ENCODE data around the gene ELP4.

ELP4 gene

DNA sequence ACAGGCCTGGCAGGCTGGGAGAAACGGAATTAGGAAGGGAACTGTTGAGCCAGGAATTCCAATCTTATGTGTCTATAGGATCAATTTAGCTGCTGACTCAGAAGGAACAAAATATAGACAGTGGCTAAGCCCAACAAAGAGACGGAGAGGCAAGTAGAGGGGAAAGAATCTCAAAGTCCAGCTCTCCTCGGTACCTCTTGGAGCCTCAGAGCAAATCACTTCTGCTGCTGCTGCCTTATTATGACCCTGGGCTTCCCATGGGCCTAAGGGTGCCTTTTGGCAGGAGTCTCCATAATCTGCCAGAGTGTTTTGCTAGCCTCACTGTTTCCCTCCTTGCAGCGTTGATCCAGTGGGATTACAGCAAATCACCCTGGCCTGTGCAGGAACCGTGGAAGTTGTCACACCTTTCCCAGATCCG, 269.8 kb downstream of the ELP4 start:
- no peak for TF ChIP-seq CTCF (IDR thresholded peaks at IDR 0.05; ENCODE audit: low read depth, low read length, missing control alignments)
- H3K4me3 ChIP-seq (ENCODE audit: low read depth, low read length), result no peak overlapping the region
- no peak for DNase-seq (ENCODE audit: low read depth)

DNA sequence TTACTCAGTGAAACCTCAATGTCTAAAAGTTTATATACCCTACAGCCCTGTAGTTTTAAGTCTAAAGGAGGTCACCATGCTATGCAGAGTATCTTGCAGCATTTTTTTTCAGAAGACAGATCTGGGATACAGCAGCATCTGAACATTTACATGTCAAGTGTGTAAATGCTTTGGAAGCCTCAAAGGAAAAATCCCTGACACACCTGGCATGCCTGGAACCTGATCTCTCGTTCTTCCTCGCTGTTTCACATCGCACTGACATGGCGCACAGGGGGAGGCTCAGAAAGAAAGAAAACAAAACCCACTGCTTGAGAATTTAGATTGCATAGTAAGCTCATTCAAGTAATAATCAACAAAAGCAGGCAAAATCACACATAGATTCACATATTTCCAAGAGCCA, 270.5 kb downstream of the ELP4 start:
- no peak for TF ChIP-seq CTCF (IDR thresholded peaks at IDR 0.05; ENCODE audit: low read depth, low read length, missing control alignments)
- H3K4me3 ChIP-seq (ENCODE audit: low read depth, low read length), result no peak overlapping the region
- no peak for DNase-seq (ENCODE audit: low read depth)

DNA sequence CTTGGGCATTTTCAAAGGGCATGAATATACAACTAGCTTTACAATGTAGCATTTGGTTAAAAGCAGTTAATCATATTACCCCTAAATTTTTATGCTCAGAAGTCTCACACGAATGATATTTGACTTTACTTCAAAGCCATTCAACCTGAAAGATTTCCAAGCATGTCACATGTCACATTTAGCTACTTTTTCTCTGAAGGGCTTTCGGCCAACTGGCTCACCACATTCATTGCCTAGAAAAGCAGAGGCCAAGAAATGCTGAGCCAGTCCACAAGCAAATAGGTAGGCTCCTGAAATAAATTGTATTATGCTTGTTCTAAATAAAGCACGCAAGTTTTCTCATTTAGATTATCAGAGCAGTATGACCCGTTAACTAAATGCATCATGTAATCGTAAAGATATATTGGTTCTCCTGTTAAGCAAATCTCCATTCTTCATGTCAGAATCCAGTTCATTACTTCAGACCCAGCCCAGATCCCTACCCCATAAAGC, 271.0 kb downstream of the ELP4 start:
- no peak overlapping the region for H3K4me3 ChIP-seq (ENCODE audit: low read depth, low read length)
- no peak for TF ChIP-seq CTCF (IDR thresholded peaks at IDR 0.05; ENCODE audit: low read depth, low read length, missing control alignments)
- DNase-seq (ENCODE audit: low read depth), result no peak

DNA sequence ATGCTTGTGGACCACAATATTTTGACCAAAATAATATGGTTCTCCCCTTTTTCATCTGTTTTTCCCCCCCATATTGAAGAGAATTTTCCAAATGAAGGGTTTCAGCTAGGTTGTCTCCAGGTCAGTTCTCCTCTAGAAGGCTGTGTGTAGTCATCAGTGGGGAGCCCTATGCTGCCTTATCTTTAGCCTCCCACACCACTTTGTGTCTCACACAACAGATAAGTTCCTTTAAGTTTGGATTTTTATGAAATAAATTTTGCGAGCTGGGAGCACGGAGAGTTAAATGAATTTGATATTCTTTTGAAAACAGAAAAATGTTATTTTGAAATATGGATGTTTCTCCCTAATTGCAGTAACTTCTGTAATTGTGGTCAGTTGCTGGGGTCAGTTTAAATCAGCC, 272.7 kb downstream of the ELP4 start:
- DNase-seq (ENCODE audit: low read depth), result no peak
- no peak for TF ChIP-seq CTCF (IDR thresholded peaks at IDR 0.05; ENCODE audit: low read depth, low read length, missing control alignments)
- no peak overlapping the region for H3K4me3 ChIP-seq (ENCODE audit: low read depth, low read length)

- no peak overlapping the region for H3K4me3 ChIP-seq (ENCODE audit: low read depth, low read length)
- no peak for DNase-seq (ENCODE audit: low read depth)
- TF ChIP-seq CTCF (IDR thresholded peaks at IDR 0.05; ENCODE audit: low read depth, low read length, missing control alignments), result no peak
These were observed 273.7 kb downstream of the ELP4 start for GRCh38 chr11:31783252-31783651.

GRCh38 chr11:31784611-31785010, 275.0 kb downstream of the ELP4 start:
- DNase-seq (ENCODE audit: low read depth), result no peak
- TF ChIP-seq CTCF (IDR thresholded peaks at IDR 0.05; ENCODE audit: low read depth, low read length, missing control alignments), result no peak
- no peak overlapping the region for H3K4me3 ChIP-seq (ENCODE audit: low read depth, low read length)

DNA sequence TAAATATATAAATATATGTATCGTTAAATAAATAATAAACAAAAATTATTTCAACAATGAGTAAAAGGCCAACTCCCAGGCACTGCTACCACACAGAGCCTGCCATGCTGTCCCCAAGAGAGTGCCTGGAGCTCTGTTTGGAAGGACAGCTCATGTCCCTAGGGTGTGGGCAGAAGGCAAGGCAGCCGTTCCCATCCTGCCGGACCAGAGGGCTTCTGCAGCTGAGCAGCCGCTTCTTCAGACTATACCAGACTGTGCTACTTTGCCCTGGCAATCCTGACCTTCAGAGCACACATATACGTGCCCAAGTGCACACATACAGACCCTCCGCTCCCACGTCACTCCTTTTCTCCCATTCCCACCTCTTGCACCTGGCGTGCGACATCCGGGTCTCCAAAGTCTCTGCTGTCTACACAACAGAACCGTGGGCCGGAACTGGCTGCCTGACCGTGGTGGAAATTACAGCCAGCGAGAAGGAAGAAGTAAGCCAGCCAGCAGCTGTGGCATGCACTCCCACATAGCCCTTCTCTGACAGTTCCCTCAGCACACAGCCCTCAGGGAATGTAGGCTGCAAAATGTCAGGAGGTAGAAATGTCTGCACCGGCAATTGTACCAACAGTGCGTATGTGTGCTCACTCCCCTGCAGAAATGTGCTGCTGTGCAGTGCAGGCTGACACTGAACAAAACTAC, 277.6 kb downstream of the ELP4 start:
- no peak for DNase-seq (ENCODE audit: low read depth)
- H3K4me3 ChIP-seq (ENCODE audit: low read depth, low read length), result no peak overlapping the region
- TF ChIP-seq CTCF (IDR thresholded peaks at IDR 0.05; ENCODE audit: low read depth, low read length, missing control alignments), result no peak

All from GM12864 (cell line).